Mononuclear cell (primary cell): ENCODE measurements around the gene CACNA2D4. TPM values are rescaled to one million over a fixed set of nuclear protein-coding genes. Genes with fewer than 3 reads are reported as not detected.

Experiments
- H3K27me3 ChIP-seq: 2 replicates; pipeline ENCODE4 v1.6.0; 2011; ENCODE audit warnings: low read length, control low read depth; ENCODE audit not compliant: insufficient read depth
- H3K4me1 ChIP-seq: 2 replicates; pipeline ENCODE4 v1.5.1; 2011; ENCODE audit warnings: mild to moderate bottlenecking, low read length, control low read depth; ENCODE audit not compliant: insufficient read depth
- H3K4me3 ChIP-seq: 2 replicates; pipeline ENCODE4 v1.5.1; 2011; ENCODE audit warnings: mild to moderate bottlenecking, low read length, moderate library complexity
- H3K9me3 ChIP-seq: 2 replicates; pipeline ENCODE4 v1.5.1; 2011; ENCODE audit warnings: low read depth, mild to moderate bottlenecking, control low read depth, low read length
- total RNA-seq: library from RNA; depleted of rRNA; stranded (reverse); fragments of >200 nt; gene quantifications from one replicate; pipeline ENCODE4 v1.2.3, GENCODE V29; 2012

The CACNA2D4 gene
- total RNA-seq, 1 donor = 17.2 TPM

DNA sequence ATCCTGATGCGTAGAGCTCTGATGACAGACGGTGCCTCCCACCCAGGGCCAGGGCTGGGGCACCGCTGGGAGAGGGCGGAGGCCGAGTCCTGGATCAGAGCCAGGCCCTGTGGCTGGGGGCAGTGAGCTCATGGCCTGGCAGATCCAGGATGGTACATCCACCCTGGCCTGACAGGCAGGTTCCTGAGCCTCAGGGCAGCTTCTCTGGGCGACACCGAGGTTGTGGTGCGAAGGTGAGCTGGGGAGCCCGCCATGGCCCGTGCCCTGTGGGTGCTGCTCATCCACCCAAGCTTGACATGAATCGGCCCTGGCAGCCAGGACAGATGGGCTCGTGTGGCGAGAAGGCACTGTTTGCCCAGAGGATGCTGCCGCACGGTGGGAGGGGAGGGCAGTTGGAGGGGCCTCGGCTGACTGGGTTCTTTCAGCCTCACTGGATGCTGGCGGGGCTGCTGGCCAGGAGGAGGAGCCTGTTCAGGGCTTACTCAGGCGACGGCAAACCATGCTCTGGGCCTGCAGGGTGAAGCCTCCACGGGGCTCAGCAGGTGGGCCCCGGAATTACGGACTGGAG lies 81.5 kb downstream of the CACNA2D4 start:
- no peak overlapping the region for H3K4me3 ChIP-seq
- no peaks in the 10 kb centered on the region for H3K9me3 ChIP-seq
- peaks cover 2% of the 10 kb centered on the region for H3K4me1 ChIP-seq
- no peaks in the 10 kb centered on the region for H3K27me3 ChIP-seq

DNA sequence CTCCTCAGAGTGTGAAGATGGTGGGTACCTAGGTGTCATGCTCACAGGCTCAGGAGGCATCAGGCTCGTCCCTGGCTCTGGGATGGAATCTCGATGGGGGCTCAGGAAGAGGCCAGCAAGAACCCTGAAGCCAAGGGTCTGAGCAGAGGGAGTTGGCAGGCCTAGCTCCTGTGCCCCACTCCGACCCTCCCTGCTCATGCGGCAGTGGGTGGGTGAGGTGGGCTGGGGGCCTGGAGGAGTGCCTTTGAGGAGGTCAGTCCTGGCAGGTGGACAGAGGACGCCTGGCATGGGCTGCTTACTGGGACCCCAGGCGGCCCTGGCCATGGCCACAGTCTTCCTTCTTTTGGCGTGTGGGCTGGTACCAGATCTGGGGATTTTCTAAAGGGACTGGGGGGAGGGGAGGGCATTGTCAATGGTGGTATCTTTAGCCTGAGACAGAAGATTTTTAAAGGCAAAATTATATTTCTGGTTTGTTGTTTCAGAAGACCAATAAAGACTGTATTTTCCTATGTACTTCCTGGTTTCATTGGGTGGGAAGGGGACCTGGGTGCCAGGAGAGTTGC lies 82.1 kb downstream of the CACNA2D4 start:
- Histone ChIP-seq H3K9me3 (no peaks in the 10 kb centered on the region), H3K4me1 (no peaks in the 10 kb centered on the region), H3K27me3 (peaks cover 1% of the 10 kb centered on the region), H3K4me3 (no peak overlapping the region)

DNA sequence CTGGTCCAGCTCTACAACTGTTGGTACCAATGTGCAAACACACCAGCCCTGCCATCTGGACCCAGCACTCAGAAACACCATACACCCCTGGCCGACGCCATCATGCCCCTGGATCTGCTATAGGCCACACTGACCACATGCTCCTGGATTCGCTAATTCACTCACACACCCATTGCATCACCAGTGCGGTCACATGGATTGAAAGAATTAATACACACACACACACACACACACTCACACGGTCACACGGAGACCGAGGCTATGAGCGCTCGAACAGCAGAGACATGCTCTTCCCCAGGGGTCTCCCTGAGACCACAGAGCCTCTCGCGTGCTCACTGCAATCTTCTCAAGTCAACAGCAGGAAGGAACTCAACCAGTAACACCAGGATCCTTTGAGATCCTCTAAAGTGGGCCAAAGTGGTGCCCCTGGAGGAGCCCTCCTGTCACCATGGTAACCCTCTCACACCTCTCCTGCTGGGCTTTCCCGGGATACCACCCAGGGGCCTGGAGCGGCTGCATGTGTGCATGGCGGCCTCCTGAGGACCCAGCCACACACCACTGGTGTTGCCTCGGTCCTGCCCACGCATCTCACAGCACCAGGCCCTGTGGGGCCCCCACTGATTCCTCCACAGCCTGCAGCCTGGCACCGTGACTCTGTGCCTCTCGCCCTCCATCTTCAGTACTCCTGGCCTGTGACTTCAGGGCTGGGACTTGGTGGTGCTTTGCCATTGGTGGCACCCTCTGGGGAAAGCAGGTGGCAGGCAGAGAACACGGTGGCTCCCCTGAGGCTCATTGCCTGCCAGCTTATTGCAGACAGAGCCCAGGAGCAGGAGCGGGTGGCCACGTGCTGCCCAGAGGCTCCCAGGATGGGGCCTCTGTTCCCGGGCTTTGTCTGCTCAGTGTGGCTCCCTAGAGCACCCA lies 83.0 kb downstream of the CACNA2D4 start:
- H3K9me3 ChIP-seq = no peaks in the 10 kb centered on the region
- no peak overlapping the region for H3K4me3 ChIP-seq
- H3K4me1 ChIP-seq = no peaks in the 10 kb centered on the region
- peaks cover 4% of the 10 kb centered on the region for H3K27me3 ChIP-seq

DNA sequence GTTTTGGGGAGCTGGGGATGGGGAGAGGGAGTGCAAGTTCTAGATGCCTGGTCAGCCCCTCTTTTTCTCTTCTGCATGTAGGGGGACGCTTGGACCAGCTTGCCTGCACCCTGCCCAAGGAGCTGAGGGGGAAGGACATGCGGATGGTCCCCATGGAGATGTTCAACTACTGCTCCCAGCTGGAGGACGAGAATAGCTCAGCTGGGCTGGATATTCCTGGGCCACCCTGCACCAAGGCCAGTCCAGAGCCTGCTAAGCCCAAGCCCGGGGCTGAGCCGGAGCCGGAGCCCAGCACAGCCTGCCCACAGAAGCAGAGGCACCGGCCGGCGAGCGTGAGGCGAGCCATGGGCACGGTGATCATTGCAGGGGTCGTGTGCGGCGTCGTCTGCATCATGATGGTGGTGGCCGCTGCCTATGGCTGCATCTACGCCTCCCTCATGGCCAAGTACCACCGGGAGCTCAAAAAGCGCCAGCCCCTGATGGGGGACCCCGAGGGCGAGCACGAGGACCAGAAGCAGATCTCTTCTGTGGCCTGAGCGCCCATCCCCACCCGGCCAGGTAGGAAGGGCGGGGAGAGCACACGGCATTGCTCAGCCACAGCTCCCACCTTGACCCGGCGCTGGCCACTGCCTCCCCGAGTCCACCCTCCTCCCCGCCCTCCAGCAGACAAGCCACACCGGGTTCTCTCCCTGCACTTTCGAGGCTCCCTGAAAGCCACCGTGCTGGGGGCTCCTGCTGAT lies 84.1 kb downstream of the CACNA2D4 start:
- no peaks in the 10 kb centered on the region for H3K4me1 ChIP-seq
- H3K27me3 ChIP-seq = peaks cover 4% of the 10 kb centered on the region
- no peak overlapping the region for H3K4me3 ChIP-seq
- H3K9me3 ChIP-seq = no peaks in the 10 kb centered on the region

DNA sequence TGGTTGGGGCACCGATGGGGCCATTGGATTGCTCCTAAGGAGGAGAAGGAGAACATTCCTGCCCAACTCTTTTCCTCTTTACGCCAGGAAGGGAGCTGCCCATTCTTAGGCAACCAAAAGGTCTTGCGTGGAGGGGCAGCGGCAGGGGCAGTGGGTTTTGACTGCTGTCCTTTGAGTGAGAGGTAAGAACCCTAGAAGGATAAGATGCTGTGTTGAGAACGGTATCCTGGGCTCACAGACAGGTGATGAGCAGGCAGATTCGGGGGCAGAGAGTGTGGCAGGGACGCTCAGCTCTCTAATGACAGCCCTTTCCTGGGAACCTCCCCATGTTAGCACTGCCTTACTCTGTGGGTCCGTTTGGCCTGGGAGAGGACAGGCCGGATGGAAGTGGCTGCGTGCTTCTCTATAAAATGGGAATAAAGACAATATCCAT lies 84.8 kb downstream of the CACNA2D4 start:
- Histone ChIP-seq H3K4me3 (no peak overlapping the region), H3K9me3 (no peaks in the 10 kb centered on the region), H3K27me3 (peaks cover 4% of the 10 kb centered on the region), H3K4me1 (no peaks in the 10 kb centered on the region)

DNA sequence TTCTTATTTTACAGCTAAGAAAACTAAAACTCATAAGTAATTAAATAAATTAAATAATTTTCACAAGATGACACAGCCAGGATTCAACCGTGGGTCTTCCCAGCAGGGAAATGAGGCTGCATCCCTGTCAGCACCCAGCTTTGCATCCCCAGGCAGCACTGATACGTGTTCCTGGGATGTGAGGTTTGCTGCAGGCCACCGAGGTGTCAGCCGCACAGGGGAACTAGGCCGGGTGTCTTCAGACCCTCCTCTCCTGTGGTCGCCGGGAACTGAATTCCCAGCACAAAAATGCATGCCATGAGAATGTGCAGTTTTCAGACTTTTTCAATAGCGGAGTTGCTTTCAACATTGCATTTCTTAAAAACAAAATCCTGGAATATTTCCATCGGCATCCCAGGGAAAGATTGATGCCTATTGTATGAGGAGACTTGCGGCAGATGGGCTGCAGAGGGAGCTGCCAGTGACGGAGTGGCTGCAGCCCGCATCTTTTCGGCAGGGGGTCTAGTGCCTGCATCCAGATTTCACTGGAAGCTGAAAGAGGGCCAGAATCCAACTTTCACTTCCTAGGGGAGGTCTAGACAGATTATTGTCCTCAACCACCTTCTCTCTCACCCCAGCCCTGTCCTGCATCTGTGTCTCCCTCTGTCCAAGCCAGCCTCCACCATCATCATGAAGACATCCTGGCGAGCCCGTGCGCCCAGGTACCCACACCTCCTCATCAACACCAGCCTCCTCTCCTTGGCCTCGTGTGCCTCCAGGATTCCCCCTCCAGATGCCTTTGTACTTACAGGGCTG lies 85.5 kb downstream of the CACNA2D4 start:
- Histone ChIP-seq H3K27me3 (peaks cover 4% of the 10 kb centered on the region), H3K4me3 (no peak overlapping the region), H3K4me1 (no peaks in the 10 kb centered on the region), H3K9me3 (no peaks in the 10 kb centered on the region)

DNA sequence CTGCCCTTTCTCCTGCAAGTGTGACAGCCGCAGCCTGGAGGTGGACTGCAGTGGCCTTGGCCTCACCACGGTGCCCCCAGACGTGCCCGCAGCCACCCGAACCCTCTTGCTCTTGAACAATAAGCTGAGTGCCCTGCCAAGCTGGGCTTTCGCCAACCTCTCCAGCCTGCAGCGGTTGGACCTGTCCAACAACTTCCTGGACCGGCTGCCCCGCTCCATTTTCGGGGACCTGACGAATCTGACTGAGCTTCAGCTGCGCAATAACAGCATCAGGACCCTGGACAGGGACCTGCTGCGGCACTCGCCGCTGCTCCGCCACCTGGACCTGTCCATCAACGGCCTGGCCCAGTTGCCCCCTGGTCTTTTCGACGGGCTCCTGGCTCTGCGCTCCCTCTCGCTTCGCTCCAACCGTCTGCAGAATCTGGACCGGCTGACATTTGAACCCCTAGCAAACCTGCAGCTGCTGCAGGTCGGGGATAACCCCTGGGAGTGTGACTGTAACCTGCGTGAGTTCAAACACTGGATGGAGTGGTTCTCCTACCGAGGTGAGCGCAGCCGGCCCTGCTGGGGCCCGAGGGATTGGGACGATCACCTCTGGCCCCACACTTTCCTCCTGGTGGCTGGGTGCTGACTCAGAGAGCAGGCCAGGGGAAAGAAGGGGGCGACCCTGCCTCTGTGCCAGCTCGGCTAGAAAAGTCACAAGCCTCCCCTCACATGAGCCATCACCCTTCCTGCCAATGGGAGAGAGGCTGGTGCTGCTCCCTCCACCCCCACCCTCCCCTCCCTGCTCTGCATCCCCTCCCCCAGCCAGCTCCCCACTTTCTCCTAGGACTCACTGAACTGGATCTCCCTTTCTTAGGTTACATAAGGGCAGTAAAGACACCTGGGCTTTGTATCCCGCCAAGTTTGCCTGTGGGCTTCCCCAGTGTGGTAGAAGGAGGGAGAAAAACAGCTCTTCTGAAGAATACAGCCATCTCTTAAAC lies 87.2 kb downstream of the CACNA2D4 start:
- no peaks in the 10 kb centered on the region for H3K4me1 ChIP-seq
- H3K9me3 ChIP-seq = no peaks in the 10 kb centered on the region
- H3K4me3 ChIP-seq = no peak overlapping the region
- peaks cover 4% of the 10 kb centered on the region for H3K27me3 ChIP-seq

DNA sequence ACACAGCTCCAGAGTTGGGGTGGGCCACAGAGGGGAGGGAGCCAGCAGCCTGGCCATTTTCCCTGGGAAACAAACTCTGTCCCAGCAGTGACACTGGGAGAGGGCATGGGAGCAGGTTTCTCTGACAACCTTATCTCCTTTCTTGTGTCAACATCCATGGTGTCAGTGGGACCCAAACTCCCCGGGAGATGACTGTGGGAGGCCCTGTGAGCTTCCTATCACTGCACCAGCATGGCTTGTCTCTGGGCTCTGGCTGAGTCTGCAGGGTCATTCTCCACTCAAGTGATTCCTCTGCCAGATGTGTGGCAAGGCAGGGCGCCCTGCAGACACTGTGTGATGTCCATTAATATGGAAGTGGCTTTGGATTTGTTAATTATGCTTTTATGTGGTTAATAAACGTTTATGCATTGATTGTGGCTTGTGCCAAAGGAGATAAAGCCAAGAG lies 88.0 kb downstream of the CACNA2D4 start:
- Histone ChIP-seq H3K9me3 (no peaks in the 10 kb centered on the region), H3K27me3 (peaks cover 4% of the 10 kb centered on the region), H3K4me1 (no peaks in the 10 kb centered on the region), H3K4me3 (no peak overlapping the region)

DNA sequence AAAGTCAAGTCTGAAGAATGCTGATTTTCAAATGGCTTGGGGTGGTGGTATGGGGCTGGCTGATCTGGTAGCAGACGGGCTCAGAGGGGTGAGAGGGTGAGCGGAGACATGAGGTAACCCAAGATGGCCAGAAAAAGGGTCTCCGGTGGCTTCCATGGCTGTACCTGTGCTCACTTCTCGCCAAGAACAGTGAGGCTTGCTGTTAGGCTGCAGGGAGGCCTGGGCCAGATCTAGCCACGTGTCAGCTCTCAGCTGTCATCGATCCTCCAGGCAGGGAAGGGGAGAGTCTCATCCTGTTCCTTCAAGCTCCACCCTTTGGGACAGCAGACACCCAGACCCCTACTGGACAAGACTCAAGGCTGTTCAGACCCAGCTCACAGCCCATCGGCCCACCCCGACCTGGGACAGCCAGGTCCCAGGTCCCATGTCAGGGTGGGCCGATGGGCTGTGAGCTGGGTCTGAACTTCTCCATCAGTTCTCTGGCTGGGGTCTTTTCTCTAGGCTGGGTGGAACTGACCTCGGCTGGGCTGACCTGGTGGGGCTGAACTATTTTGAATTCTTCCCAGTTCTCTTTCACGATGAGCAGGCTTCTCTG lies 89.0 kb downstream of the CACNA2D4 start:
- Histone ChIP-seq H3K4me3 (no peak overlapping the region), H3K27me3 (peaks cover 4% of the 10 kb centered on the region), H3K9me3 (no peaks in the 10 kb centered on the region), H3K4me1 (no peaks in the 10 kb centered on the region)

DNA sequence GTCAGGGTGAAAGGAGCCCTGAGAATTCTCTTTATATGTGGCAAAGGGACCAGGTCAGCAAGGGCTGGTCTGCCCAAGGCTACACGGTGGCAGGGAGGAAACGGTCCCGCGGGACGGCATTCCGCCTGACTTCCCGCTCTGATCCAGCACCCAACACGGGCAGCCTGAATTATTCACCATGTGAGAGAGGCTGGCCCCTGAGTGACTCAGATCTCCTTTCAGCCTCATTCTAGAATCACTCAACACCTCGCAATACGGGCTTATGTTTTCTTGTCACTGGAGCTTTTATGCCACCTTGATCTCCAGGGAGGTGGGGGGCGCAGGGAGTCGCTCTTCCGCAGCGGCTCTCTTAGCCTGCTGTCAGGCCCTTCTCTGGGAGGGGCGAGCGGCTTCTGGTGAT lies 89.6 kb downstream of the CACNA2D4 start:
- peaks cover 4% of the 10 kb centered on the region for H3K27me3 ChIP-seq
- H3K9me3 ChIP-seq = no peaks in the 10 kb centered on the region
- no peaks in the 10 kb centered on the region for H3K4me1 ChIP-seq
- no peak overlapping the region for H3K4me3 ChIP-seq

DNA sequence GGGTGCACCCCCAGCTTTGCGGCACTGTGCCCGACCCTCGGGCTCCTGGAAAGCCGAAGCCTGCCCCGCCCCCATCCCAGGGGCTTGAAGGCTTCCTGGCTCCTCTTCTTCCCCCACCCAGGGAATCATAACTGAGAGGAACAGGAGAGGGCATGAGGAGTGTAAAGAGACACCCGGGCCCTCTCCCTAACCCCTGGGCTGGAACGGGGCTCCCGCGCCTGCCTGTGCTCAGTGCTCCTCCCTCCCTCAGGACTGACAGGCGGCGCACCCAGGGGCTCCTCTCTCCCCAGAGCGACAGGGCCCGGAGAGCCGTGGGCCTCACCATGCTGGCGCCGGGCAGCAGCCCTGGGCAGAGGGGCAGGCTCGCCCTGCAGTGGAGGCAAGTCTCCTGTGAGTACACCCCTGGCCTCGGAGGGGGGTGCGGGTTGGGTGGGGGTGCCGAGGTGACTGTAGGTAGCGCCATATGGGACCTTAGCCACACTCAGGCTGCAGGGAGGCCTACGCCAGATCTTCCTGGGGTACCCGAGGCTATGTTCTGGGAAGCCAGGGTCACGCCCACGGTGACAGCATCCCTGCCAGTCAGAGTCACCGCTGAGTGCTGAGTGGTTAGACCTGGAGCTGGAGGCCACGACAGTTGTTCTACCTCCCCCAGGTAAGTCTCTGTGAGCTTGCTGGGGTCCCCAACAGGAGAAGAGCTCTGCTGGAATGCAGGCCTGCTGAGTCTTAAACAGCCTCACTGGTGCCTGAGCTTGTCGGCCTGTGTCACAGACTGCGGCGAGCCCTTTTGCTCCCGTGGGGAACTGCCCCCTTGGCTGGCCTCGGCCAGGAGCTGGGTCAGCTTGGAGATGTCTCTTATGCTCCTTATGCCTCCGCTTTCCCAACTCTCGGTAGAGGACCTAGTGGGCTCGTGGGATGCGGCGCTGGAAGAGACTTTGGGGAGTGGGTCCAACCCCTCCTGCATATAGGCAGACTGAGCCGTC lies 90.3 kb downstream of the CACNA2D4 start:
- Histone ChIP-seq H3K4me3 (no peak overlapping the region), H3K4me1 (no peaks in the 10 kb centered on the region), H3K9me3 (no peaks in the 10 kb centered on the region), H3K27me3 (peaks cover 4% of the 10 kb centered on the region)

DNA sequence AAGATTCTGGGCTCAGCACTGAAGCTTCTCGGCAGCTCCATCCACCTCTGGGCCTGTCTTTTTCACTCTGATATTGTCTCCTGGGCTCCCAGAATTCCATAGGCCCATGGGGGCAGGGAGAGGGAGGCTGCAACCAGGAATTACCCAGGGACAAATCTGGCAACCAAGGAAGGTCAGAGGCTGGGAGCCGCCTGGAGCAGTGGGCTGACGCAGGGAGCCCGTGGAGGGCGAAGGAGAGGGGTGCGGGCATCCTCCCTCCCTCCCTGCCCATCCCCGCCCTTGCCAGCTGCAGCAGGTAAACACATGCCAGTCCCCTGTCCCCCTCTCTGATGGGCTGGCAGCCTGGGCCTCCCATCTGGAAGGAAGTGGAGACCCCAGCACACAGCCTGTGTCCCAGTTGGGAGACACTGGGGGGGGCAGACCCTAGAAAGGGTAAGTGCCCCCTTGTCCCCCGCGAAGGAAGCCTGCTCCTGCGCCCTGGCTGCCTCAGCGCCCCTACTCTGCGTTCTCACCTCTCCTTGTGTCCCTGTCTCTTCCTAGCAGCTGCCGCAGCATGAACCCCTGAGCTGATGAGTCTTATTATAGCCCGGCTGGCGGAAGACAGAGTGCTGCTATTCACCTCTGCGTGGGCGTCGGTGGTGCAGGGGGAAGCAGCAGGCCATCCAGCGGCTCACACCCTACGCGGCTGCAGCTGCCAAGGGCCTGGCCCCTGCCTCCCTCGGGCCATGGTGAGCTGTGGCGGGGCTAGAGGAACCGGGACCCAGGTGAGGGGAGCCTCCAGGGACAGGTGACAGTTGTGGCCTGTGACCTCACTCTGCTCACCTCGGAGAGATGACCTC lies 91.4 kb downstream of the CACNA2D4 start:
- Histone ChIP-seq H3K4me3 (no peak overlapping the region), H3K27me3 (peaks cover 6% of the 10 kb centered on the region), H3K4me1 (no peaks in the 10 kb centered on the region), H3K9me3 (no peaks in the 10 kb centered on the region)
